HG03457 (cell line): Measurements from ENCODE around the gene RSBN1L.
"Not testable (repeated sequence)": the region's sequence is repeated elsewhere in the genome, so short reads cannot be mapped to it uniquely, and the experiment has no call there.

Experiments
- ATAC-seq: cut with Tn5 transposase; IDR thresholded peaks from one replicate; pipeline ENCODE4 v1.9.1; 2021; ENCODE audit warnings: moderate number of reproducible peaks; ENCODE audit not compliant: unreplicated experiment

RSBN1L gene

DNA sequence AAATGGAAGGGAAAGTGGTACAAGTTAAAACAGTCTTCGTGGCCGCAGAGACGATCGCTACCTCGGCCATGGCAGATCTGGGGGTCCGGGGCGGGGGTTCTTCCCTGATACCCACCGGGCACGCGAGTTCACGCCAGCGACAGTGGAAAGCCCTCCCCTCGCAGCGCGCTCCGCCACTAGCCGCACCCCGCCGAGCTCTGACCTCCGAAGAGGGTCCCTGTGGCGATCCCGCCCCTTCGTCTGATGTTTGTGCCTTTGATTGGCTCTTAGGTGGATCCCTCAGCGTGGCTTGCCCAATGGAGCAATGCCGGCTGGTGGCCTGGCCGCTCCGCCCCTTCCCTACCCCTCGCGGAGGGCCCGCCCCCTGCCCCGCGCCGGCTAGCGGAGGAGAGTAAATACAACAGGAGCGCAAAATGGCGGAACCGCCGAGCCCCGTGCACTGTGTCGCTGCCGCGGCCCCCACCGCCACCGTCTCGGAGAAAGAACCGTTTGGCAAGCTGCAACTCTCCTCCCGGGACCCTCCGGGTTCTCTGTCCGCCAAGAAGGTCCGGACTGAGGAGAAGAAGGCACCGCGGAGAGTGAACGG is at the start of gene RSBN1L:
RSBN1L (plus strand) TSS at position 403 of the 586 bp plus-strand sequence; CDS start at position 414, 11 bp downstream.
- peak; percentile 96 for ATAC-seq

DNA sequence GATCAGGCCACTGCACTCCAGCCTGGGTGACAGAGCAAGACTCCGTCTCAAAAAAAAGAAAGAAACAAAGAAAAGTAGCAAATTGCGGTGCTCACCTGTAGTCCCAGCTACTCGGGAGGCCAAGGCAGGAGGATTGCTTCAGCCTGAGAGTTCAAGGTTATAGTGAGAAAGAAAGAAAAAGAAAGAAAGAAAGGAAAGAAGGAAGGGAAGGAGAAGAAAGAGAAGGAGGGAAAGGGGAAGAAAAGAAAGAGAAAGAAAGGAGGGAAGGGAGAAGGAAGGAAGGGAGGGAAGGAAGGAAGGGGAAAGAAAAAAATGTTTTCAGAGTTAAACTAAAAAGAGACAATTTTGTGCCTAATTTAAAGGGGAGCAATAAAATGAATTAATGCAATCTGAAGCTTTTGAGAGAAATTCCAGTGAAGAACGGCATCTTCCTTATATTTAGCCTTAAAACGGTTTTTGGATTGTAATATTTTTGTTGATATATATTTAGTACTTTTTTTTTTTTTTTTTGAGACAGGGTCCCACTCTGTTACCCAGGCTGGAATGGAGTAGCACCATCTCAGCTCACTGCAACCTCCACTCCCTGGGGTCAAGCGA is 47.4 kb upstream of the RSBN1L start:
- no peak for ATAC-seq

GRCh38 chr7:77649716-77650349 is 46.4 kb upstream of the RSBN1L start:
- ATAC-seq = no peak

DNA sequence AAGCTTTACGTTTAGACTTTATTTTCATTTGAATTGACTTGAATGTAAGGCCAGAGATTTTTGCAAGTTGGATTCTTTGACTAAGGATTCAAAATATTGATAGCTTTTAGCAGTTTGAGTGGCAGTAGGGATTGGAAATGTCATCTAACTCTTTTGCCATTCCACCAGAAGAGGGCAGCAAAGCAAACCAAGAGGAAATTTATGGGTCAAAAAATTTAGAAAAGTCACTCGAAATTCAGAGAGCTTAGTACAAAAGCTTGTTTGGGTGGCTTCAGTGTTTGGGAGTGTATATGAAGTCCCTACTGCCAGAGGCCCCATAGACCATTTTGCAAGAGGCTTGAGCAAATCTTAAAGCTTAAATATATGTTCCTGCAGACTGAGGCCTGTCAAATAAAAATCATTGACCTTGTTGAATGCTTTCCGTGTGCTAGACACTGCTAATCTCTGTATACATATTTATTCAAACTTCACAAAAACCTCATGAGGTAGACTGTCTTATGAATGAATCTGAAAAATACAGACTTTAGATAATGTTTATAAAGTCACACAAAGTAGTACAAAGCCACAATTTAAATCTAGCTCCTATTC is 44.6 kb upstream of the RSBN1L start:
- no peak for ATAC-seq

- not testable (repeated sequence) for ATAC-seq
Measured at GRCh38 chr7:77652826-77653225, 43.4 kb upstream of the RSBN1L start.

- ATAC-seq = no peak
Measured at GRCh38 chr7:77653572-77653971, 42.7 kb upstream of the RSBN1L start.

- no peak for ATAC-seq
Measured at GRCh38 chr7:77655356-77655755, 40.9 kb upstream of the RSBN1L start.

- ATAC-seq = no peak
Measured at GRCh38 chr7:77655836-77656455, 40.3 kb upstream of the RSBN1L start.

DNA sequence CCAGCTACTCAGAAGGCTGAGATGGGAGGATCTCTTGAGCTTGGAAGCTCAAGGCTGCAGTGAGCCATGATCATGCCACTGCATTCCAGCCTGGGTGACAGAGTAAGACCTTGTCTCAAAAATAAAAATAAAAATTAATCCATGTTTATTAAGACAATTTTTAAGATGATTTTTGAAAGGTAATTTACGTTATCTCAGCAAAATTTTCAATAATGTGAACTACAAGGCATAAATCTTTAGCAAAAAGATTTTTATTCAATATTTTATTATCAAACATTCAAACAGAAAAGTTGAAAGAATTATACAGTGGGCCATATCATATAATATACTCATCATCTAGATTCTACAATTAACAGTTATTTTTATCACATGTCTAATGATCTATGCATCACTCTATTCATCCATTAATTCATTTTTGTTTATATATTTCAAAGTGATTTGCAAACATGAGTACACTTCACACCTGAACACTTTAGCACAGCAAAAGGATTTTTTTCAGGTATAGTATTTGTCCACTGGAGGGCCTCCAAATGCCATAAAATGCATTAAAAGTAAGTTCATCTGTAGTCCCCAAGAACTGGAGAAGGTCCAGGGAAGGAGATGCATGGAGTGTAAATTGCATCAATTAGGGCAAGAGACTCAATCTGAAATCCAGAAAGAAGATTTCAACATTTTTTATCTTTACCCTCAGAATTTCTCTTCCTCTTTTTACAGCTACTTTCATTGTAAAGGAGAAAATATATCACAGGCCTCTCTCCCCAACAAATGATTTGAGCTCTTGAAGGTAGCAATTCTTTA is 38.6 kb upstream of the RSBN1L start:
- ATAC-seq = no peak

- no peak for ATAC-seq
Measured at GRCh38 chr7:77658928-77659327, 37.3 kb upstream of the RSBN1L start.

- ATAC-seq = no peak
Measured at GRCh38 chr7:77661816-77662215, 34.4 kb upstream of the RSBN1L start.

DNA sequence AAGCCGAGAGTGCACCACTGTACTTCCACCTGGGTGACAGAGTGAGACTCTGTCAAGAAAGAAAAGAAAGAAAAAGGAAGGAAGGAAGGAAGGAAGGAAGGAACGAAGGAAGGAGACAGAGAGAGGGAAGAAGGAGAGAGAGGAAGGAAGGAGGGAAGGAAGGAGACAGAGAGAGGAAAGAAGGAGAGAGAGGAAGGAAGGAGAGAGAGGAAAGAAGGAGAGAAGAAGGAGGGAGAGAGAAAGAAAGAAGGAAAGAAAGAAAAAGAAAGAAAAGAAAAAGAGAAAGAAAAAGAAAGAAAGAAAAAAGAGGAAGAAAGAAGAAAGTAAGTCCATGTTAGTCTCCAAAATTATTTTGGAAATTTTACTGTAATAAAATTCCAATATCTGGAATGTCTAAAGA is 33.4 kb upstream of the RSBN1L start:
- no peak for ATAC-seq

DNA sequence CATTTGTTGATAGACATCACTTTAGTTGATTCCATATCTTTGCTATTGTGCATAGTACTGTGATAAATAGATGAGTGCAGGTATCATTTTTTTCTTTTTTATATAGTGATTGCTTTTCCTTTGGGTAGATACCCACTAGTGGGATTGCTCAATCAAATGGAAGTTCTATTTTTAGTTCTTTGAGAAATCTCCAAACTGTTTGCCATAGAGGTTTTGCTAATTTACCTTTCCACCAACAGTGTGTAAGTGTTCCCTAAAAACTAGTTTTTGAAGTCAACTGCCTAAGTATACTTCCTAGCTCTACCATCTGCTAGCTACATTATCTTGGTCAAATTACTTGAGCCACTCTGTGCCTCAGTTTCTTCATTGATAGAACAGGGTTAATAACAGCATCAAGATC is 31.5 kb upstream of the RSBN1L start:
- ATAC-seq = no peak

GRCh38 chr7:77665161-77665560 is 31.1 kb upstream of the RSBN1L start:
- ATAC-seq = no peak

DNA sequence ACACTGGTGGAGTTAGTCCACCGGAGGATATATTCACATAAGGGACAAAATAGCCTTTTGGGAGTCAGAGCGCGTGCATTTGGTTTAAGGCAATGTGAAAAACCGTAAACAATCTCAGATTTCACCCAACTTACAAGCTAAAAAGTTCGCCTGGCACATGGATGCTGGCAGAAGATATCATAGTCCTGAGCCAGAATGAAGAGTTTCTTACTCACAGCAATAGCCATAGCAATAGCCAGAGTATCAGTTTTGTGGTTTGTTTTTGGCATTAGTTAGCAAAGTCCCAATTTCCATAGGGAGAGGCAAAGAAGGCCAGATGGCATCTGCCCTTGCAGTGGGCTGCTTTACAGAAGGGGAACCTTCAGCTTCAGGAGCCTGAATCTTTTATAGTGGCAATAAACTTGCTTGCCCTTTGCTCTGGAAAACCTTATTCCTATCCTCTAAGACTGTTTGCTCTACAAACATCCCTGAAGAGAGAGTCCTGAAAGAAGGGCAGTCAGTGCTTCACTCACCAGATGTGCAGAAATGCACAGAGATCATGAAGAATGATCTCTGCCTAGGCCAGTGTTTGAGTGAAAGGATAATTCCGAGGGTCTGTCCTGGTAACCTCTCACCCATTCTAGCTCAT is 28.7 kb upstream of the RSBN1L start:
- ATAC-seq = no peak

DNA sequence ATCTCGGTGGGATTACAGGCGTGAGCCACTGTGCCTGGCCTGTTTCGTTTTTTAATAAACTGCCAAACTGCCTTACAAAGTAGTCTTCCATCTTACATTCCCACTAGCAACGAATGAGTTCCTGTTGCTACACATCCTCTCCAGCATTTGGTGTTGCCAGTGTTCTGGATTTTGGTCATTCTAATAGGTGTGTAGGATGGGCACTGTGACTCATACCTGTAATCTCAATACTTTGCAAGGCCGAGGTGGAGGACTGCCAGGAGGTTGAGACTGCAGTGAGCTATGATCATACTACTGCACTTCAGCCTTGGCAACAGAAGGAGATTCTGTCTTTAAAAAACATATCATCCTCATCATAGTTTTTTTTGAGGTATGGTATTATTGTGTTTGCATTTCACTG is 21.4 kb upstream of the RSBN1L start:
- ATAC-seq = no peak

DNA sequence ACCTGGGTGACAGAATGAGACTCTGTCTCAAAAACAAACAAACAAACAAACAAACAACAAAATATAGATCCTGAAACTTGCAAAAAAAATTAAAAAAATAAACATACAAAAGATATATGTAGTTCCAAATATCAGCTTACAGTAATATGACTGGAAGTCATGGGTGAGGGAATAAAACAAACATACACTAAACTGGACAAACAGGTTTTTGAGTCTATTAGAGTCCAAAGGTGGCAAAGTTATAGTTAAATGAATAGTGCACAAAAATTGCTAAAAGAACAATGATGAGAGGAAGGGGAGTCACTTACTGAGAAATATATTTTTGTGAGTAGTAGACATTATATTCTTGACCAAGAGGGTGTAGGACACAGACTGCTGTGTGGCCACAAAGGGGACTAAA is 16.7 kb upstream of the RSBN1L start:
- no peak for ATAC-seq

GRCh38 chr7:77680266-77680665 is 16.0 kb upstream of the RSBN1L start:
- no peak for ATAC-seq

DNA sequence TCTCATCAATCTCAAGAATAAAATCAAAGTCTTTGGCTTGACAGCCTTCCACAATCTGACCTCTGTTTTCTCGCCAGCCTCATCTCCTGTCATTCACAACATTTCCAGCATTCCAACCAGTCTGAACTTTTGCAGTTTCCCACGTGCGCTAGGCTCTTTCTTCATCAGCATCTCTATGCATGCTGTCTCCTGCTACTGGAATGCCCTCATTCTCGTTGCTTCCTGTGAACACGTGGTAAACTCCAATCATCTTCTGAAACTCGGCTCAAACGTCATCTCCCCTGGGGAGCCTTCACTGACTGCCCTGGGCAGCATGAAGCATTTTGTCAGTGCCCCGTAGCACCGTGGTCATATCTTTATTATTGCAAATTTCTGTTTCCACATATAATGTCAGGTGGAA is 12.2 kb upstream of the RSBN1L start:
- ATAC-seq = no peak

DNA sequence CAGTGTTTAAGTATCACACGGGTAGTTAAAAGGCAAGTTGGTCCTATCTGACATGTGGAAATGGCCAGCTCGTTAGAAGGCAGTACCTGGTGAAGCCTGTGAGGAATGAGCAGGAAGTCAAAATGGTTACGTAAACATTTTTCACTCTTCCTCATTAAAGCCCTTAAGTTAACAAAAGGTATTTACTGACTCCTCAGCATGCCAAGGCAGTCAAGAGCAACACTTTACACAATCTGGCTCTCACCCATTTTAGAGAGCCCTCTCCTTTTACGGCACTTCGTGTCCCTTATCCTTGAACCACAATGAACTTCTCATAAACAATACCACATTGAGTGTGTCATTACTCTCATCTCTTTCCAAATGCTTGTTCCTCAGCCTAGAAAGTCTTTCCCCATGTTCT is 11.0 kb upstream of the RSBN1L start:
- ATAC-seq = no peak
